Fibroblast of skin of right biceps (primary cell): Measurements from ENCODE around the gene PAFAH1B1.

Source experiments
- DNase-seq: peaks from one replicate; pipeline ENCODE4 v3.0.0-alpha.2; 2013

The PAFAH1B1 gene

GRCh38 chr17:2704031-2704889, 110.8 kb downstream of the PAFAH1B1 start:
- DNase-seq: no peak

GRCh38 chr17:2704890-2705248, 111.4 kb downstream of the PAFAH1B1 start:
- no peak for DNase-seq

GRCh38 chr17:2705263-2705662, 111.8 kb downstream of the PAFAH1B1 start:
- DNase-seq: no peak

DNA sequence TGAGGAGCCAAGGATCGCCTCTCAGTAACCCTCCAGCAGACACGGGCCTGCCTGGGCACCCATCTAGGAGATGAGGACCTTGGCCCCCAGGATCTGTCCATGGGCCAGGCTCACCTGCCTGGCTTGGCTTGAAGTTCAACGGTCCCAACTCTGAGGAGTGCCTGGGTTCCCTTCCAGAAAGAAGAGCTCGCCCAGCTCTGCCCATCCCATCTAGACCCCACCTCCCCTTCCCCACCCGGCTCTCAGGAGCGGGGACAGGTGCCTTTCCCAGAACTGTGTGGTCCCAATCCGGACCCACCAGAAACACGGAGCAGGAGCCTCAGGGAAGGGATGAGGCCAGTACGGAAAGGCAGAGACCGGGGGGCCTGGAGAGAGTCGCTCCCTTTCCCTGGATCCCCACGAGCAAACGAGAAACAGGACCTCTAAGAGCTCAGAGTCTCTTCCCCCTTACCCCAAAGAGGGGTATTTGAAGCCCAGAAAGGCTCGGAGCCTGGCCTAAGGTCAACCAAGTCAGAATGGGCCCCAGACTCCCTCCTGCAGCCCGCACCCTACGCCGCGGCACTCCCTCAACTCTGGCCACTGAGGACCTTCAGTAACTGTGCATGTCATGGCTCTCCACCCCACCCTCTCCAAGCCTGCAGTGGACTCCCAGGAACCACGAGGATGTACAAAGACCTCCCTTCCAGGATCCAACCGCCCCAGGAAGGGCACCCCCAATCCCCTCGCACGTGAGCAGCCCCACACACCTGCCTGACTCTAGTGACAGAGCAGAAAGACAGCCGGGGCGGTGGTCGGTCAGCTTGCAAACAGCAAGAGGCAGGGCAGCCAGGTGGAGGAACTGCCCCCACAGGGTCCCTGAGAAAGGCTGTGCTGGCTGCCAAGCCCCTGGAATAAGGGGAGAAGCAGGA, 112.7 kb downstream of the PAFAH1B1 start:
- no peak for DNase-seq

DNA sequence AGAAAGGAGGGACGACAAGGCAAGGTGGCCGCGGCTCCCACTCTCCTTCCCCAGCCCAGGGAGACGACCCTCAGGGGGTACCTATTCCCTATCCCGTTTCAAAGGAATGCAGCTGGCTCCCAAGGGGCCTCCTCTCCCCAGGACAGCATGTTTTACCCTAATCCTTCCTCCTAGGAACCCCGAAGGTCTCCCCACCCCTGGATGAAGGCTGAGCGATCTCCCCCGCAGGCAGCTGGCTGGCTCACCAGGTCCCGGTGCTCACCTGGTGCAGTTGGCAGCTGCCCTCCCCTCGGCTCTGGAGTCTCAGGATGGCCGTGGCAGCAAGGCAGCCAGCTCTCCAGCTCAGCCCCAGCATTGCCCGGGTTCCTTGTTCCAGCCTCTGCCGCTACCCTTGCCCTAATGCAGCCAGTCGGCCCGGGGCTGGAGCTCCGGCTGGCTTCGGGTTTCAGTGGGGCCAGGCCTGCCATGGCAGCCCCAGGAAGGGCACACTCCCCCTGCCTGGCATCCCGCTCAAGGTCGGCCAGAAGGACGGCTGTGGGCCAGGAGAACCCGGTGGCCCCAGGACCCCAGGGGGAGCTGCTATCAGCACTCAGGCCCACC, 113.6 kb downstream of the PAFAH1B1 start:
- DNase-seq: no peak

- no peak for DNase-seq
Measured at GRCh38 chr17:2707721-2708584, 114.5 kb downstream of the PAFAH1B1 start.

DNA sequence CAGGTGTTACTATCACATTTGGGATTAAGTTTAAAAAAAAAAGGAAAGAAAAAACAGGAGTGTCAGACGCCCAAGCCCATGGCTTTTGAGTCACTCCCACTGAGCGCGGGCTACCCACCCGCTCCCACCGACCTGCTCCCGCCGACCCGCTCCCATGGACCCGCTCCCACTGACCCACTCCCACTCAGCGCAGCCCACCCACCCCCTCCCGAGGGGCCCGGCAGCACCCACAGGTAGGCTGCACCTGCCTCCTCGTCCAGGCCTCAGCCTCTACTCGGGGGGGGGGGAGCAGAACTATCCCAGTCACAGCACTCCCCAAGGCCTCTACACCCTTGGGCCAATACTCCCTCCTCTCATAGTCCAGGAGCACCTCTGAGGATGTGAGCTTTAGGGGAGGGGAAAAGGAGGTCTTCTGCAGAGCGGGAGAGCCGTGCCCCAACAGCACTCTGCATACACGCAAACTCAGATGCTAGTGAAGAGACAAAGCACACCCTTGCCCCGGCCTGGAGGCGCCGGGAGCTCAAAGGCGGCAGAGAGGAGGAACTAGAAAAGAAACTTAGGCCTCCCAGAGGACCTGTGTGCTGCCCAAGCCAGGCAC, 115.2 kb downstream of the PAFAH1B1 start:
- no peak for DNase-seq

GRCh38 chr17:2709183-2709661, 115.8 kb downstream of the PAFAH1B1 start:
- no peak for DNase-seq

DNA sequence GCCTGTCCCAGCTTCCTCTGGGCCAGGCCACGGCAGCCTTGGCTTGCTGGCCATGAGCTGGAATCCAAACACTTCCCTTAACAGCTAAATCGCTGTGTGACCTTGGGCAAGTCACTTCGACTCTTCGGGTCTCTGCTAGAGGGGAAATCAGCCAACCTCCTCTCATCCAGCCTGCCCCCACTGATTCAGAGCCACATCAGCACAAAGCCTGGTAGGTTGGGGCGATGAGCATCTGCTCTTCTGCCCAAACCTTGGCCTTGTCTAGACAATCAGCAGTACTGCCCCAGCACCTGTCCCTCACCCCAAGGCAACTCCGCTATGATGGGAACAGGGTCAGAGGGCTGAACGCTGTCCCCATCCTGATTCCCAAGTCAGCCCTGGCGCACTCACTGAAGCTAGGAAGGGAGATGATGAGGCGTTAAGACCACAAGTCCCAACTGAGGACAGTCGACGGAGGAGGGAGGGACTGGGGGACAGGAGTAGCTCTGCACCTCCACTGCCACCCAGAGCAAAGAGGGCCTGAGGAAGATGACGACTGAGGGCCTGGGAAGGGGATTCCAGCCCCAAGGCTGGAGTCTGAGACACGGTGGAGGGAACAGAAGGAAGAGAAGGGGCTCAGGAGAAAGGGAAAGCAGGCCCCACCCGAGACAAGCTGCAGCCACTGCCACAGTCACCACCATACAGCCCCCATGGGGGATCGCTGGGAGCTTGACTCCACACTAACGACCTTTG, 116.8 kb downstream of the PAFAH1B1 start:
- DNase-seq: no peak

- DNase-seq: no peak
Measured at GRCh38 chr17:2710803-2711607, 117.6 kb downstream of the PAFAH1B1 start.

DNA sequence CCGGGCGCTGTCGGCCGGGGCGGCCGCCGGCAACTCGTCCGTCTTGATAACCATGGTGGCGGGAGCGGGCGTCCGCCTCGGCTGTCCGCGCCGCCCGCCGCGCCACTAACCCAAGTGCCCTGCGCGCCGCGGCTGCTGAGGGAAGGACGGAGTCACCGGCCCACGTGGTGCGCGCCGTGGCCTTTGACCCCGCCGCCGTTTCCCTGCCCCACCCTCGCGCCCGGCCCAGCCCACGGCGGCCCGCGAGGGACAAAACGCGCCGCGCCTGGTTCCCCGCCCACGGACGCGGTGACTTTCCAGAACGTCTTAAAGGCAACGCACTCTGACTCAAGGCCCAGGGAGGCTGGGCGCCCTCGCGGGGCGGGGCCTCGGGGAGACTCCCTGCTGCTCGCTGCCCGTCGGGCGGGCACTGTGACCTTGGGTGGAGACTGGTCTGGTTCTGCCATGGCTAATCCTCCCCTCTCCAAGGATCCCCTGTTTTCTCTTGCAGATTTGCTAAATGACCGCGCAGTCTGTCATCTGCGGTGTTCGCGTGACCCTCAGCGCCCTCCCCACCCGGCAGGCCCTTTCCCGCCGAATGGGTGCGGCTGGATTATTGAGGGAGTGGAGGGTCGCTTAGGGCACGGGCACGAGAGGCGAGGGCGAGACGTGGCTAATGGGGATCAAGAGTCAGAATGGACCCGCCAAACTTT, 118.3 kb downstream of the PAFAH1B1 start, which contains the start of gene CLUH:
TSS of gene CLUH (minus strand) at position 157 of the 692 bp plus-strand sequence. CDS start at position 54, 103 bp downstream.
- DNase-seq: peak; percentile 98

DNA sequence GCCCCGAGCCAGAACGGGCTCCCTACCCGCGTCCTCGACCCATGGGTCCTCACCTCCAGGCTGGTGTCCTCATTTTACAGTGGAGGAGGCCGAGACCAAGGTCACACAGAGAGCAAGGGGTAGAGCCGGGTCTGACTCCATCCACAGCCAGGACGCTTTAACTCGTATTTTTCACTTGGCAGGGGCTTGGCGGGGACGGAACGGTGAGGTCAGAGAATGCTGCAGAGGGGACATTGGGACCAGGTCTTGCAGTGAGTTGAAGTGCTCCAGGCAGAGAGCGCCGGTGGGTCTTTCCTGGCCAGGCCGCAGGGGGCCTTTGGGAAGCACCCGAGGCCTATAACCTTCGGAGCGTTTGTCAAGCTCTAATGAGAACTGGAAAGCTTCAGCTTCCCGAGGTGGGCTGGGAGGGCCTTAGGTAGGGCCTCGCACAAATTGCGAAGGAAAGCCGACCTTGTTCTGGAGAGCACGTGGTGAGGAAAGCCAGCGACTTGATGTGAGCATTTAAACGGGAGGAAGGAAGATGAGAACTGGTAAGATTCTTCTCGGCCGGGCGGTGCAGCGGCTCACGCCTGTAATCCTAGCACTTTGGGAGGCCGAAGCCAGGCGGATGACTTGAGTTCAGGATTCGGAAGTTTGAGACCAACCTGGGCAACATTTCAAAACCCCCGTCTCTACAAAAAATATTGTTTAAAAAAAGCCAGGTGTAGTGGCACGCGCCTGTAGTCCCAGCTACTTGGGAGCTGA, 119.0 kb downstream of the PAFAH1B1 start:
- no peak for DNase-seq

GRCh38 chr17:2713881-2714280, 120.4 kb downstream of the PAFAH1B1 start:
- no peak for DNase-seq

GRCh38 chr17:2716649-2717048, 123.2 kb downstream of the PAFAH1B1 start:
- DNase-seq: no peak

GRCh38 chr17:2718150-2718938, 124.9 kb downstream of the PAFAH1B1 start:
- no peak for DNase-seq

DNA sequence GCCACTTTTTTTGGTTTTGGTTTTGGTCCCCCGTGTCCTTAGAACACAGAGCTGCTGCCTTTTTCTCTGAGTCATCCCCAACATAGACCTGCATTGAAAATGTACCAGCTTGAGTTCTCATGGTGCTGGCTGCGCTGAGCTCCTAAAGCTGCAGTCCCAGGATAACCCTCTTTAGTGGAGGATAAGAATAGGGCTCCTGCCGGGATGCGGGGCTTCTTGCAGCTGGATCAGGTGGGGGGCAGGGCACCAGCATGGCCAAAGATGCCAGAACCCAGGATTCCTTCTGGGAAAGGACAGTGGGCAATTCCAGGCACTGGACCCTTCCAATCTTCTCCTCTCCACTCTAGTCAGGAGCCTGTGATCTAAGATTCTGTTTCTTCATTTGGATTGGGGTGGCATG, 126.4 kb downstream of the PAFAH1B1 start:
- no peak for DNase-seq

DNA sequence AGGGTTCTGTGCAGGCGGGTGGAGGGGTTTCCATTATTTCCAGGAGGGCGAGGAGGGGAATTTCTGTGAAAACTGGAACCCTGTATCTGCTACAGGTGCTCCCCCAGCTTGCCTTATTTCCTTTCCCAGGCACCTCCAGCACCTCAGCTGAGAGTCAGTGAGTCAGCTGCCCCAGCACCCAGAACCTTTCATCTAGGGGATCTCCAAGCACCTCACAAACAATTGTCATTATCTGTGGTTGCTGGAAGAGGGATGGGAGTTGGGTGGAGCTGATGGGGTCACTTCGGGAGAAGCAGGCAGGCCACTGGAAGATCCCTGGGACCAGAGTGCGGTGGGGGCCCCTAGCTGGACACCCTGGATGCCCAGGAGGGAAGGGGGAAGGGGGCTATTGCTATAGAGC, 128.1 kb downstream of the PAFAH1B1 start:
- no peak for DNase-seq

DNA sequence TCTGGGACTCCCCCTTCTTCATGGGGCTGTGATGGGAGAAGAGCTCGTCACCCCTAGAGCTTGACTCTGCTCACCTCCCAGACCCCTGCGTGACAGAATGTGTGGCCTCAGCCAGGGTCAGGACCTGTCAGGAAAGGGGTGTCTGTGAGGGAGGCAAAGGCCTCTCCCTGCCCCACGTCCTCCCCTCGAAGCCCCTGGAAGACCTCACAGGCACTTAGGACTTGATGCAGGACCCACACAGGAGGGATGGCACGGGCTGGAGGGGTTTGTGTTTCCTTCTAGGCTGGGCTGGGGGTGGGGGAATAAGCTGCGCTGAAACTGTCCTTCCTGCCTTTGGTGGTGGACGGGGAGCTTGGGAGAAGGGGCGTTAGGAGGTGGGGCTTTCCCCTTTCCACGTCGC, 129.2 kb downstream of the PAFAH1B1 start:
- DNase-seq: no peak
